Measurements from ENCODE around the gene GOLGA8F. TPM values are rescaled to one million over a fixed set of nuclear protein-coding genes. Genes with fewer than 3 reads are reported as not detected.
"Not testable (repeated sequence)": the region's sequence is repeated elsewhere in the genome, so short reads cannot be mapped to it uniquely, and the experiment has no call there.

Gene GOLGA8F
- total RNA-seq = not detected in 2 replicates

GRCh38 chr15:28378364-28378763 lies at the start of gene GOLGA8F:
TSS of gene GOLGA8F (plus strand) at chr15:28378664. CDS start at chr15:28378762, 98 bp downstream.
- H3K27me3 Mint-ChIP-seq; H3K9me3 Mint-ChIP-seq; POLR2A ChIA-PET; H3K27ac Mint-ChIP-seq; DNase-seq; H3K4me3 Mint-ChIP-seq; intact Hi-C loops (cut with micrococcal nuclease); ATAC-seq (ENCODE audit: low read depth); CTCF ChIA-PET; H3K4me1 Mint-ChIP-seq; H3K36me3 Mint-ChIP-seq (ENCODE audit: low read depth): not testable (repeated sequence)

- ATAC-seq (ENCODE audit: low read depth); DNase-seq; H3K4me1 Mint-ChIP-seq; H3K9me3 Mint-ChIP-seq; POLR2A ChIA-PET; H3K27ac Mint-ChIP-seq; H3K4me3 Mint-ChIP-seq; CTCF ChIA-PET; H3K36me3 Mint-ChIP-seq (ENCODE audit: low read depth); intact Hi-C loops (cut with micrococcal nuclease); H3K27me3 Mint-ChIP-seq: not testable (repeated sequence)
These were observed 20.5 kb upstream of the GOLGA8F start, which contains the start of gene GOLGA6L24 for GRCh38 chr15:28357984-28358383. TSS of gene GOLGA6L24 (minus strand) at chr15:28358084. CDS start at chr15:28358023, 61 bp downstream.

- H3K4me3 Mint-ChIP-seq; DNase-seq; ATAC-seq (ENCODE audit: low read depth); CTCF ChIA-PET; H3K27ac Mint-ChIP-seq; H3K27me3 Mint-ChIP-seq; intact Hi-C loops (cut with micrococcal nuclease); H3K4me1 Mint-ChIP-seq; POLR2A ChIA-PET; H3K9me3 Mint-ChIP-seq; H3K36me3 Mint-ChIP-seq (ENCODE audit: low read depth): not testable (repeated sequence)
These were observed 13.0 kb upstream of the GOLGA8F start for GRCh38 chr15:28365502-28365901.

GRCh38 chr15:28380053-28380452 lies 1.6 kb downstream of the GOLGA8F start:
- intact Hi-C loops (cut with micrococcal nuclease); H3K4me1 Mint-ChIP-seq; H3K27me3 Mint-ChIP-seq; H3K27ac Mint-ChIP-seq; POLR2A ChIA-PET; CTCF ChIA-PET; DNase-seq; H3K4me3 Mint-ChIP-seq; ATAC-seq (ENCODE audit: low read depth); H3K36me3 Mint-ChIP-seq (ENCODE audit: low read depth); H3K9me3 Mint-ChIP-seq: not testable (repeated sequence)

GRCh38 chr15:28396022-28396421 lies 17.6 kb downstream of the GOLGA8F start:
- H3K27me3 Mint-ChIP-seq; H3K9me3 Mint-ChIP-seq; H3K27ac Mint-ChIP-seq; intact Hi-C loops (cut with micrococcal nuclease); DNase-seq; H3K4me1 Mint-ChIP-seq; ATAC-seq (ENCODE audit: low read depth); H3K36me3 Mint-ChIP-seq (ENCODE audit: low read depth); POLR2A ChIA-PET; H3K4me3 Mint-ChIP-seq; CTCF ChIA-PET: not testable (repeated sequence)

GRCh38 chr15:28402774-28403435 lies 24.4 kb downstream of the GOLGA8F start:
- H3K27me3 Mint-ChIP-seq; H3K9me3 Mint-ChIP-seq; H3K27ac Mint-ChIP-seq; H3K36me3 Mint-ChIP-seq (ENCODE audit: low read depth); ATAC-seq (ENCODE audit: low read depth); CTCF ChIA-PET; intact Hi-C loops (cut with micrococcal nuclease); H3K4me3 Mint-ChIP-seq; POLR2A ChIA-PET; DNase-seq; H3K4me1 Mint-ChIP-seq: not testable (repeated sequence)

- POLR2A ChIA-PET; CTCF ChIA-PET; H3K4me3 Mint-ChIP-seq; H3K27ac Mint-ChIP-seq; H3K4me1 Mint-ChIP-seq; H3K9me3 Mint-ChIP-seq; intact Hi-C loops (cut with micrococcal nuclease); DNase-seq; ATAC-seq (ENCODE audit: low read depth); H3K36me3 Mint-ChIP-seq (ENCODE audit: low read depth); H3K27me3 Mint-ChIP-seq: not testable (repeated sequence)
These were observed 42.0 kb downstream of the GOLGA8F start for GRCh38 chr15:28420470-28420869.

- H3K36me3 Mint-ChIP-seq (ENCODE audit: low read depth); POLR2A ChIA-PET; DNase-seq; CTCF ChIA-PET; H3K27me3 Mint-ChIP-seq; H3K4me1 Mint-ChIP-seq; intact Hi-C loops (cut with micrococcal nuclease); H3K27ac Mint-ChIP-seq; H3K9me3 Mint-ChIP-seq; ATAC-seq (ENCODE audit: low read depth); H3K4me3 Mint-ChIP-seq: not testable (repeated sequence)
These were observed 57.1 kb downstream of the GOLGA8F start for GRCh38 chr15:28435594-28435993.

Other genes with a start within 250 kb of the GOLGA8F start
- 45.7 and 49.1 TPM in 2 replicates for gene HERC2, start 56.5 kb upstream of the GOLGA8F start, total RNA-seq
- not detected in 2 replicates for gene GOLGA6L24, start 20.6 kb upstream of the GOLGA8F start, total RNA-seq
- not detected in 2 replicates for gene GOLGA8G, start 154.3 kb downstream of the GOLGA8F start, total RNA-seq
- gene GOLGA6L25, start 174.9 kb downstream of the GOLGA8F start, total RNA-seq = not detected in 2 replicates

All from activated B cell treated with CpG ODN at 0.5 μM for 24 hours (primary cell).